ENCODE results near the gene PRSS21. TPM values are rescaled to one million over a fixed set of nuclear protein-coding genes. Genes with fewer than 3 reads are reported as not detected.

Gene PRSS21
- total RNA-seq, 1 experiment from 2014 or later, result not detected

- Mint-ChIP-seq H3K4me1 (ENCODE audit: low read depth, unreplicated experiment) (peaks cover 51% of the 10 kb centered on the region), H3K4me3 (ENCODE audit: low read depth, unreplicated experiment) (peak overlapping the region; percentile 52), H3K27me3 (ENCODE audit: unreplicated experiment) (no peaks in the 10 kb centered on the region), H3K9me3 (ENCODE audit: low read depth, unreplicated experiment) (no peaks in the 10 kb centered on the region), H3K27ac (ENCODE audit: unreplicated experiment) (peak overlapping the region; percentile 94), H3K36me3 (ENCODE audit: insufficient read depth, unreplicated experiment) (peaks cover 34% of the 10 kb centered on the region)
- CTCF ChIA-PET, result interaction anchor here (0.7 to 1.1 kb wide), 3 partner anchors 22 to 60 kb away, joined by 3 read pairs; partner anchors contain the start of gene PRSS22
- intact Hi-C loops (cut with micrococcal nuclease; ENCODE audit: unreplicated experiment), result loop anchor here (5.0 kb wide), 1 partner anchor 59 kb away; the partner anchor contains the start of gene ELOB
- TSS peak; percentile 57 for BruUV-seq (replicated peaks)
- TF ChIP-seq CTCF (IDR thresholded peaks at IDR 0.05; ENCODE audit: unreplicated experiment), result peak; percentile 30
- peak; percentile 95 for DNase-seq
These were observed 18.8 kb downstream of the PRSS21 start for GRCh38 chr16:2835638-2836493.

GRCh38 chr16:2836646-2837508 is 19.8 kb downstream of the PRSS21 start:
- H3K4me3 Mint-ChIP-seq (ENCODE audit: low read depth, unreplicated experiment), result peak overlapping the region; percentile 52
- H3K27ac Mint-ChIP-seq (ENCODE audit: unreplicated experiment), result peak overlapping the region; percentile 94
- CTCF ChIA-PET, result interaction anchor here (0.7 to 1.1 kb wide), 3 partner anchors 21 to 61 kb away, joined by 3 read pairs; partner anchors contain the start of gene PRSS22
- intact Hi-C loops (cut with micrococcal nuclease; ENCODE audit: unreplicated experiment), result loop anchor here (5.0 kb wide), 1 partner anchor 60 kb away; the partner anchor contains the start of gene ELOB
- no peak for DNase-seq
- H3K36me3 Mint-ChIP-seq (ENCODE audit: insufficient read depth, unreplicated experiment), result peaks cover 34% of the 10 kb centered on the region
- BruUV-seq (replicated peaks), result no TSS peak
- no peaks in the 10 kb centered on the region for H3K27me3 Mint-ChIP-seq (ENCODE audit: unreplicated experiment)
- H3K4me1 Mint-ChIP-seq (ENCODE audit: low read depth, unreplicated experiment), result peaks cover 51% of the 10 kb centered on the region
- H3K9me3 Mint-ChIP-seq (ENCODE audit: low read depth, unreplicated experiment), result no peaks in the 10 kb centered on the region
- TF ChIP-seq CTCF (IDR thresholded peaks at IDR 0.05; ENCODE audit: unreplicated experiment), result no peak

- BruUV-seq (replicated peaks), result no TSS peak
- peak; percentile 84 for DNase-seq
- TF ChIP-seq CTCF (IDR thresholded peaks at IDR 0.05; ENCODE audit: unreplicated experiment), result peak; percentile 88
- CTCF ChIA-PET, result interaction anchor here (0.6 to 2.0 kb wide), 12 partner anchors 19 to 1338 kb away, joined by 3 to 64 read pairs (median 6); partner anchors contain the start of genes FLYWCH2 and PRSS22
- no peak overlapping the region for H3K4me3 Mint-ChIP-seq (ENCODE audit: low read depth, unreplicated experiment)
- intact Hi-C loops (cut with micrococcal nuclease; ENCODE audit: unreplicated experiment), result loop anchor here (1.0 to 5.0 kb wide), 2 partner anchors 29 to 62 kb away; partner anchors contain the start of gene ELOB
- H3K27me3 Mint-ChIP-seq (ENCODE audit: unreplicated experiment), result no peaks in the 10 kb centered on the region
- peaks cover 34% of the 10 kb centered on the region for H3K36me3 Mint-ChIP-seq (ENCODE audit: insufficient read depth, unreplicated experiment)
- H3K9me3 Mint-ChIP-seq (ENCODE audit: low read depth, unreplicated experiment), result no peaks in the 10 kb centered on the region
- peak overlapping the region; percentile 18 for H3K27ac Mint-ChIP-seq (ENCODE audit: unreplicated experiment)
- peaks cover 51% of the 10 kb centered on the region for H3K4me1 Mint-ChIP-seq (ENCODE audit: low read depth, unreplicated experiment)
These were observed 21.9 kb downstream of the PRSS21 start for GRCh38 chr16:2838928-2839327.

Measured in Calu3 (cell line).